ENCODE data around the gene IL1A.
A peak's percentile ranks its signal among the peaks of the same experiment; 100 is the strongest.
"Not testable (repeated sequence)": the region's sequence is repeated elsewhere in the genome, so short reads cannot be mapped to it uniquely, and the experiment has no call there.

IL1A gene, protein sequence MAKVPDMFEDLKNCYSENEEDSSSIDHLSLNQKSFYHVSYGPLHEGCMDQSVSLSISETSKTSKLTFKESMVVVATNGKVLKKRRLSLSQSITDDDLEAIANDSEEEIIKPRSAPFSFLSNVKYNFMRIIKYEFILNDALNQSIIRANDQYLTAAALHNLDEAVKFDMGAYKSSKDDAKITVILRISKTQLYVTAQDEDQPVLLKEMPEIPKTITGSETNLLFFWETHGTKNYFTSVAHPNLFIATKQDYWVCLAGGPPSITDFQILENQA

DNA sequence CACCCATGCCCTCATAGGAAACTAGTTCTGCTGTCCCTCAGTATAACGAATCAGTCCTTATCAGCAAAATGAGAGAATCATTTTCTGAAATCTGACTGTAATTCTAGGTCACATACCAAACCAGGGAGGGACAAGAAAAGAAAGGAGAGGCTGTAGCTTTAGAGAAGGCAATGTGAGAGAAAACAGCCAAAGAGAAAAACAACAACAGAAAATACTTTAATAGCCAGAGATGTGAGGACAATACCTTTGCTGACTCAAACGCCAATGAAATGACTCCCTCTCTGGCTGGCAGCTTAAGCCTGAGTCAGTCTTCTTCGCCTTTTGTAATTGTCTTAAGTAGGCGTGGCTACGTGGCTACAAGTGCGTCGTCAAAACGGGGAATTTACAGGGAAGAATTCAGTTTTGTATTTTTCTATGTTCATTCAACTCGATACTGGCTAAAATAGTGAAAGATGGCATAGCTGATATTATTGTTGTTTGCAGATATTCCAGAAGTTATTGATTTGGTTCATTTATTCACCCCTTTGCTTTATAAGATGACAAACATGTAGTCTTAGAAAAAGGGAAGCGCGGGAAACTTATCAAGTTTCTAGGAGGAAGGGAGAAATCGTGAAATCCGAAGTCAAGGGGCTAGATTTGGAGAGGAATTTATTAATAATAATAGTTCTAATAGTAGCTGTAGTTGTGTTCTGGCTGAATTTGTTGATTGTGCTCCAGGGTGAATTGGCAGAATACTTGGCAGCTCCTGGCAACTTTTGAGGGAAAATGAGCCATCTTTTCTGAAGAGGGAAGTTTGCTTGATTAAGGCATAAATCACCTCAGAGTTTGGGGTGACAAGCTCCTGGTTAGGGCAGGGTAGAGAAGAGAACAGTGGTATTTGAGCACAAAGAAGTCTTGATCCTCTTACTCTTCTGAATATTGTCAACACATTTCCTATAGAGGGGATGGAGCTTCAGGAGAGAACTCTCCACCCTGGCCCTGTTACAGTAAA is at the start of gene IL1A:
TSS of gene IL1A (minus strand) at position 295 of the 991 bp plus-strand sequence. CDS start 723 bp downstream, outside the sequence.
- DNase-seq, result no peak

DNA sequence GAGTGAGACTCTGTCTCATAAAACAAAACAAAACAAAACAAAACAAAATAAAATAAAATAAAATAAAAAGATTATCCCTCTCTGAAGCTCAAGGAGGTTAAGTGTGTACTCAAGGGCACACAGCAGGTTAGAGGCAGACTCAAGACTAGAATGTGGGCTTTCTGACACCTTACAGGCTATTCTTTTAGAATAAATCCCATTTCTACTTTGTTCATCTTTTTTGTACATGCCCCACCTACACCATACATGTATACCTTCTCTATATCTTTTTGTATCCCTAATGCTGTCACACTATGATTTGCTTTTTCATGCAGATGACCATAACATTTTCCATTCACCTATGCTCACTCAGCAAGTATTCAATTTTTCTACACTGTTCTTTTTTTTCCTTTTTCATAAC is 49.7 kb upstream of the IL1A start:
- no peak for DNase-seq

DNA sequence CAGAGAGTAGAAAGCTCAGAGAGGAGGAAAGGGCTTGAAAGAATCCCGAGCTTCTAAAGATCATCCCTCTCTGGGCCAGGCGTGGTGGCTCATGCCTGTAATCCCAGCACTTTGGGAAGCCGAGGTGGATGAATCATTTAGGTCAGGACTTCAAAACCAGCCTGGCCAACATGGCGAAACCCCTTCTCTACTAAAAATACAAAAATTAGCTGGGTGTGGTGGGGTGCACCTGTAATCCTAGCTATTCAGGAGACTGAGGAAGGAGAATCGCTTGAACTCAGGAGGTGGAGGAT is 49.3 kb upstream of the IL1A start:
- DNase-seq, result not testable (repeated sequence)

DNA sequence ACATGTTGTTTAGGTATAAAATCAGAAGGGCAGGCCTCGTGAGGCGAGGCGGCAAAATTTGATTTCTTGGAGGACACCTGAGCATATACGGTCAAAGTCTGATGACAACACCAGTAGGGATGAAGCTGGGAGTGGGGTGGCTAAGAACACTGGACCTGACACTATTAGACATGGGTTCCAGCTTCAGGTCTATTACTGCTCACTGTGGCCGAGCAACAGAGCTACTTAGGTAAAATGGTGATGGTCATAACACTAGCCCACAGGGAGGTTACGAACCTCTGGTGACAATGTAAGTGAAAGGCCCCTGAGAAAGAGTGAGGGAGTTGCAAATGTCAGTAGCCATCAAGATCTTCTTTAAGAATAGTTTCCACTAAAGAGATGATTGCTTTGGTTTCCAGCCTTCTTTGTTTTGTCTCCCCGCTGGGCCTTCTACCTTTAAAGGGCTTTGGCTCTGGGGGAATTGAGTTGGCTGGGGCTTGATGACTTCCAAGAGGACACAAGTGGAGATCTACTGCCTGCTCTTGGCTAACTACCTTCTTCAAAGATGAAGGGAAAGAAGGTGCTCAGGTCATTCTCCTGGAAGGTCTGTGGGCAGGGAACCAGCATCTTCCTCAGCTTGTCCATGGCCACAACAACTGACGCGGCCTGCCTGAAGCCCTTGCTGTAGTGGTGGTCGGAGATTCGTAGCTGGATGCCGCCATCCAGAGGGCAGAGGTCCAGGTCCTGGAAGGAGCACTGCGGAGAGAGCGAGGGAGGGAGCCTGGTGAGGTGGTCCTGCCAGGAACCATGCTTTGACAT is 48.7 kb upstream of the IL1A start:
- no peak for DNase-seq

DNA sequence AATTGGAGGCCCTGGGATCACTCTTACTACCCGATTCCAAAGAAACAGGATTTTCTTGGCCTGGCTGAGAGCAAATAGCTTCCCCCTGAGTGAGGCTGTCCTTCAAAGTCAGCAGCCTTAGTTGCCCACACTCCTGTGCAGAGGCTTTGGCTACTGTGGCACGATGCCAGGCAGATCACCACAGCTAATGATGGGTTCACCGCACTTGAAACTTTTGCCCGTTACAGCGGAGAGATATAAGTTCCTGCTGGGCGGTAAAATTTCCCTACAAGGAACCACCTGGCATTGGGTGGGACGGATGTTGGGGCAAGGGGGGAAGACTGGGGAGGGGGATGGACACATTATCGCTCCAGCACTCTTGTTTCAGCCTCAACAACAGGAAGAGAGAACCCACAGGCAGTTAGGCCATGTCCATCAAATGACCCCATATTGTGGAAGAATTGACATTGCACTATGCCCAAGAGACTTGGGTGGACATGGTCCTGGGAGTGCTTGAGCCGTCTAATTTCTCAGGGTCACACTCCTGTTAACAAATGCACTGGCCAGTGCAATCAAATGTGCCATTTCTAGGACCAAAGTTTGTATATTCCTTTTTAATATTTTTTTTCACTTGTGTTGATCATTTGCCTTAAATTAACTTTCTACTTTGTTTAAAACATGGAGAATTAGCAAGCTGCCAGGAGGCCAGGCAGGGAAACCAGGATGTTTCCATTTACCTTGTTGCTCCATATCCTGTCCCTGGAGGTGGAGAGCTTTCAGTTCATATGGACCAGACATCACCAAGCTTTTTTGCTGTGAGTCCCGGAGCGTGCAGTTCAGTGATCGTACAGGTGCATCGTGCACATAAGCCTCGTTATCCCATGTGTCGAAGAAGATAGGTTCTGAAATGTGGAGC is 47.9 kb upstream of the IL1A start:
- DNase-seq, result peak; percentile 96

DNA sequence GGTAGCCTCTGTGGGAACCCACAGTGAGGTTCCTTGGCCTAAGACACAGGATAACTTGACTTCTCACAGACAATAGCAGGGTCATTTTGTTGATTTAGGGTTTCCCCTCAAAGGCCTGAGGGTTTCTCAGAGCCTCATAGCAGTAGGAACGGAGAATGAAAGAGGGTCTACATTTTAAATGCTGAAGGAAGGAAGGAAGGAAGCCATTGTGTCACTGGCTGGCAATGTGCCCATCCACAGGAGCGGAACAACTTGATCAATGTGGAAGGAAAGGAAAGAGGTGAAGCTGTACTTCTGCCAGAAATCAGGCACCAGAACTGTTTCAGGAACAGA is 47.2 kb upstream of the IL1A start:
- DNase-seq, result peak; percentile 57

DNA sequence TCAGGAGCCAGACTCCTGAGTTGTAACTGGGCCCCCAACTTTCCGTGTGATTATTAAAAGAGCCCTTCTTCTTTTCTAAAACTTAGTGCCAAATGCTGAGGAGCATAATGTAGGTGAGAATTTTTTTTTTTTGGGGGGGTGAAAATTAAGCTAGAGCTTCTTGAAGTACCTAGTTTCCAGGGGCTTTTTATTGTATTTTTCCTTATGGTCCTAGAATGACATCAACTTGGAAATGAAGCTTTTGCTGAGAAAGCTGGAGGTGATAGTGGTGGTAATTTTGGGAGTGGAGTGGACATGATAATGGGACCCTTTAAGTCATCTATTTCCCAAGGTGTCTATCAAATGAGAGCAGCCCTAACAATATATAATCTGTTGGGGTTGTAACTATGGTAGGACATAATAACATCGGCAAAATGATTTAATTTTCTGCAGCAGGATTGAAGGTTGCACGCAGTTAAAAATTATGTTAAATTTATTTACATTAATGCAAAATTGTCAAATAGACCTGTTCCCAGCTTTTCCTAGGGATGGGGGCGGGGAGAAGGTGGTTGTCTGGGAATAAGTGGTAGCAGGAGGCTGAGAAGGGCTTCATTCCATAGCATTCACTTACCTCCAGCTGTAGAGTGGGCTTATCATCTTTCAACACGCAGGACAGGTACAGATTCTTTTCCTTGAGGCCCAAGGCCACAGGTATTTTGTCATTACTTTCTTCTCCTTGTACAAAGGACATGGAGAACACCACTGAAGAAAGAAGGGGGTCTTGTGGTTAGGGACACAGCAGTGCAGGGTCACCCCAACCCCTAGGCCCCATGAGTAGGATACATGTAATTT is 46.6 kb upstream of the IL1A start:
- DNase-seq, result no peak

DNA sequence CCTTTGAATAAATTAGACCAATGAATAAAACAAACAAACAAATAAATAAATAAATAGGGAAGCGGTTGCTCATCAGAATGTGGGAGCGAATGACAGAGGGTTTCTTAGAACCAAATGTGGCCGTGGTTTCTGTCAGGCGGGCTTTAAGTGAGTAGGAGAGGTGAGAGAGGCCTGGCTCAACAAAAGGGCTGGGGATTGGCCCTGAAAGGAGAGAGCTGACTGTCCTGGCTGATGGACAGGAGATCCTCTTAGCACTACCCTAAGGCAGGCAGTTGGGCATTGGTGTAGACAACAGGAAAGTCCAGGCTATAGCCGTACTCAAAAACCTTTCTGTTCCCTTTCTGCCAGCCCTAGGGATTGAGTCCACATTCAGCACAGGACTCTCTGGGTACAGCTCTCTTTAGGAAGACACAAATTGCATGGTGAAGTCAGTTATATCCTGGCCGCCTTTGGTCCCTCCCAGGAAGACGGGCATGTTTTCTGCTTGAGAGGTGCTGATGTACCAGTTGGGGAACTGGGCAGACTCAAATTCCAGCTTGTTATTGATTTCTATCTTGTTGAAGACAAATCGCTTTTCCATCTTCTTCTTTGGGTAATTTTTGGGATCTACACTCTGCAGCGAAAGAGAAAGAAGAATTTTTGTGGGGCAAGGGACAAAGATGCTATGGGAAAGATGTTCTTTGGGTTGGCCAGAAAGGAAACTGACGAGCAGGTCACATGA is 45.8 kb upstream of the IL1A start:
- no peak for DNase-seq

DNA sequence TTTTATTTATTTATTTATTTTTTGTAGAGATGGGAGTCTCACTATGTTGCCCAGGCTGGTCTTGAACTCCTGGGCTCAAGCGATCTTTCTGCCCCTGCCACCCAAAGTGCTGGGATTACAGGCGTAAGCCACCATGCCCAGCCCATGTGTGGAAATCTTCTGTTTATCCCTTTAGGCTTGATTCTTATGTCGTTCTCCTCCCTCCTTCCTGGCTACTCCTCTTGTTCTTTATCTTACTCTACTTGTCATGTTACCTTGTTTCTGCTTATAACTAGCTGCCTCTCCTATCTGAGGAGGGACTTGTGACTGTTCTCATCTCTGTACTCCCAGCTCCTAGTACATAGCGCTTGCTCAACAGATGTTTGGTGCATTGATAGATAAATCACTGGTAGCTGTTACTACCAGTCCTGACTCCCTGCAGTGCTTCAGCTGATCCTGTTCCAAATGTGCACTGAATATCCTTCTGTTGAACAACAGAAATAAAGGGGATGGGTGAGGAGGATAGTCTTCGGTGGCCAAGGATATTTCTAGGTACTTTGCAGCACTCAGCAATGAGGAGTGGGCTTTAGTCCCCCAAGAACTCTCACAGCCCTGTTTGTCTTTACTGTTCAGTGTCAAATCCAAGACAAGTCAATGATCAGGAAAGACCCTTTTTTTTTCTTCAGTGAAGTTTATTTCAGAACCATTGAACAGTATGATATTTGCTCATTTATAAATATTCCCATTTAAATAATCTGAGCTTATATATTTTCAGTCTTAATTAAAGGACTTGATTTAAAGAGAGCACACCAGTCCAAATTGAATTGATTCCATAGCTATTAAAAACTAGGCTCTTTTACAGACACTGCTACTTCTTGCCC is 45.0 kb upstream of the IL1A start:
- no peak for DNase-seq

DNA sequence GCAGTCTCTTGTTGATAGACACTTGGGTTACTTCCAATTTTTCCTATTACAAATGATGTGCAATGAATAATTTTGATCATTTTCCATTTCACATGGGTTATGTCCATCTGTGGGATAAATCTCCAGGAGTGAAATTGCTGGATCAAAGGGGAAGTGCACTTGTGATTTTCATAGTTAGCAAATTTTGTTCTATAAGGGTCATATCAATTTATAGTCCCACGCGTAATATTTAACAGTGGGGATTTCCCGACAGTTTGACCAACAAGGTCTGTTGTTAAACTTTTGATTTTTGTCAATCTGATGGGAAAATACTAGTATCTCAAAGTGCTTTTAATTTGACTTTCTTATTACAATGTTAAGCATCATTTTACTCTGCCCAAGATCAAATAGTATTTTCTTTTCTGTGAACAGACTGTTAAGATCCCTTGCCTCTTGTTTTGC is 44.0 kb upstream of the IL1A start:
- no peak for DNase-seq

DNA sequence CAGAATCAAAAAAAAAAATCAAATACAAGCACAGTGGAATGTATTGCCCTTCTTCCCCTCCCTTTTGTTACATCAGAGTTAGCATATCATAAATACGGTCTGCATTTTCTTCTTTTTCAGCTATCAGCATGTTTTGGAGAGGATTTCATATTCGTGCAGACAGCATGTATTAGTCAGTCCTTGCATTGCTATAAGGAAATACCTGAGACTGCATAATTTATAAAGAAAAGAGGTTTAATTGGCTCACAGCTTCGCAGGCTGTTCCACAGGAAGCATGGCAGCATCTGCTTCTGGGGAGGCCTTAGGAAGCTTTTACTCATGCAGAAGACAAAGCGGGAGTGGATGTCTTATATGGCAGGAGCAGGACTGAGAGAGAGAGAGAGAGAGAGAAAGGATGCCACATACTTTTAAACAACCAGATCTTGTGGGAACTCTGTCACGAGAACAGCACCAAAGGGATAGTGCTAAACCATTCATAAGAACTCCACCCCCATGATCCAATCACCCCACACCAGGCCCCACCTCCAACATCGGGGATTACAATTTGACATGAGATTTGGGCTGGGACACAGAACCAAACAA is 43.4 kb upstream of the IL1A start:
- DNase-seq, result no peak

DNA sequence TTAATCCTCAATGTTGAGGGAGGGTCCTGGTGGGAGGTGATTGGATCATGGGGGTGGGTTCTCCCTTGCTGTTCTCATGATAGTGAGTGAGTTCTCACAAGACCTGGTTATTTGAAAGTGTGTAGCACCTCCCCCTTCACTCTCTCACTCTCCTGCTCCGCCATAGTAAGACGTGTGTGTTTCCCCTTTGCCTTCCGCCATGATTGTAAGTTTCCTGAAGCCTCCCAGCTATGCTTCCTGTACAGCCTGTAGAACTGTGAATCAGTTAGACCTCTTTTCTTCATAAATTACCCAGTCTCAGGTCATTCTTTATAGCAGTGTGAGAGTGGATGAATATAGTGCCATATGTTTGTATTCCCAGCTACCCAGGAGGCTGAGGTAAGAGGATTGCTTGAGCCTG is 42.7 kb upstream of the IL1A start:
- no peak for DNase-seq

DNA sequence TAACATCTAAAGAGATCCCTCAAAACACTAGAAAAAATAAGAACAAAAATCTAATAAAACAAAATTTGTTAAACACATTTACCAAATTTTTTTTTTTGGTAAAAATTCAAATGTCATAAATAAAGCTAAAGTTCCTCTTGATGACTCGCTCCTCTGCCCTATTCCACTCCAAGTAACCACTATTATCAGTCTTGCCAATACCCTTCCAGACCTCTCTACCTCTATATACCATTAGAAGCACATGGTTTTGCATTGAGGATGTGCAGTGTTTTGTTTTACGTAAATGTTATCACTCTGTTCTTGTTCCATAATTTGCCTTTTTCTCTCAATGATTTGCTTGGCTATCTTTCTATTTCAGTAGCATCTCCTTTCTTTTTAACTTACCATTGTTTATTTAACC is 41.4 kb upstream of the IL1A start:
- no peak for DNase-seq

DNA sequence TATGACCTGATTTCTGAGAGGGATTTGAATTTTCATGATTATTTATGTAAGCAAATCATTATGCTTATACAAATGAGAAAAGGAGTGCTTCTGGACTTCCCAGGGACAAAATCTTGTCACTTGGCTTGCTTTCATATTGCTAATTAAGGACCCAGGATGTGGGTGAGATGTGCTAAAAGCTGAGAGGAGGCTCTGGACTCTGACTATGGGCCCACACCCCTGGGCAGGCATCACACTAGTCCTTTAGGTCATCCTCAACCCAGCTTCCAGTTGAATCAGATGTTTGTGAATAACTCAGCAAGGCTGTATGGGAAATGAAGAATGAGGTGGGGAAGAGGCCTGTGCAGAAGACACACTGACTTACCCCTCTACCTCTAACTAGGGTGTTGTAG is 40.4 kb upstream of the IL1A start:
- DNase-seq, result no peak

DNA sequence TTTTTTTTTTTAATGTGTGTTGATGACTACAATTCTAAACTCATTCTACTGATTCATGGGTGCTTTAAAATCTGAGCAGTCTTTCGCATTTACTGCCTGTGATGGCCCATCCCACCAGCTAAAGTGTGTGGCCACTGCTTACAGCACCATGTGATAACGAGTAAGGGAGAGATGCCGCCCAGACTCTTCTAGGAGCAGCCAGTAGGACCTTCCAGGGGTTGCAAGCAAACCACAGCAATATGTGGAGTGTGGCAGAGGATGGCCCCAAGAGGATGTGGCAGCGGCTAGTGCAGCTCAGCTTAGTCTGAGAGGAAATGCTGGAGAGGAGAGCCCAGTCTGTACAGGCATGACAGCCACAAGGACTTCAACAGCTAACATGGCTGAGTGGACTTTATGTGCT is 37.4 kb upstream of the IL1A start:
- DNase-seq, result peak; percentile 83

DNA sequence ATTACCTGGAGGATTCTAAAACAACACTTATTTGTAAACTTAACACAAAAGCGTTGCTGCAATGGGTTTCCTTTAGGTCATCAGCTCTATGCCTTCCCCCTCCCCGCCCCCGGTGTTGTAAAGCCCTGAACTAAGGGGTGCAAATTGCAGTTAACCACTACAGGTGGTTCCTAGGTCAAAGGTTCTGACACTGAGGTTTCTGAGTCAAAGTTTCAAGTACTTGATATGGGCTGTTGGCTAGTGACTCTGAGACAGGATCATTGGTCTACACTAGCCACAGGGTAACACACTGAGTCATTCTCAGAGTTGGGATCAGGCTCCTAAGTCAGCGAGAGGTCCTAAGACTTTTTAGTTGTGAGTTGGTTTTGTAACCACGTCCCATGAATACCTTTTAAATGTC is 36.8 kb upstream of the IL1A start:
- peak; percentile 24 for DNase-seq

DNA sequence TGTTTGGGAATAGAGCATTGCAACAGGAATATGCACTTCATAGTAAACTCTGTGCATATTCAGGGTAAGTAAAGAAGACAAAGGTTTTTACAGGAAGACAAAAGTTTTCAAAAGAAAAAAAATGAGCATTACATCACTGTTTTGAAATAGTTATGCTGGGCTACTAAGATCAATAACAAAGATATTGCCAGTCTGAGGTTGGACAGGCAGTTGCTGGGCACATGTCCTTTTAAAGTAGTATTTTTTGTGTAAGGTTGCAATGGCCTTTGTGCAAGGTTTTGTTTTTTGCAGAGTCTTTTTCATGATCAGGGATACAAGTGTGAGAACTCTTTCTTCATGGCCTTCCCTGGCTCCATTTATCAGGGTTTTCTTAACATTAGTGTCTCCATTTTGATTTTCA is 36.0 kb upstream of the IL1A start:
- DNase-seq, result no peak

DNA sequence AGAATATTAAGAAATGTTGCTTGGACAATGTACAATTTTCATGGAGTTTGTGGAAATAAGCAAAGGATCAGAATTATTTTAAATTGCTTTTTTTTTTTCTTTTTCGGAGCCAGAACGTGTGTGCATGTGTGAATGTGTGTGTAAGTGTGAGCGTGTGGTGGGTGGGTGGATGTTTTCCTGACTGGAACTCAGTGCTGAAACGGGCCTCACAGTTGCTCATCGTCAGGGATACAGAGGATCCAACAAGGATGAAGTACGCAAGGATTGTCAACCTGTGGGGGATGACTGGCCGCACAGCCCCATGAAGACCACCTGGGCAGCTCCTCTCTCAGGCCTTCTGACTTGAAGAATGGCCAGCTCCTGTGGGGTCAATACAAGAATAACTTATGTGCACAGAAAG is 34.8 kb upstream of the IL1A start:
- DNase-seq, result no peak

DNA sequence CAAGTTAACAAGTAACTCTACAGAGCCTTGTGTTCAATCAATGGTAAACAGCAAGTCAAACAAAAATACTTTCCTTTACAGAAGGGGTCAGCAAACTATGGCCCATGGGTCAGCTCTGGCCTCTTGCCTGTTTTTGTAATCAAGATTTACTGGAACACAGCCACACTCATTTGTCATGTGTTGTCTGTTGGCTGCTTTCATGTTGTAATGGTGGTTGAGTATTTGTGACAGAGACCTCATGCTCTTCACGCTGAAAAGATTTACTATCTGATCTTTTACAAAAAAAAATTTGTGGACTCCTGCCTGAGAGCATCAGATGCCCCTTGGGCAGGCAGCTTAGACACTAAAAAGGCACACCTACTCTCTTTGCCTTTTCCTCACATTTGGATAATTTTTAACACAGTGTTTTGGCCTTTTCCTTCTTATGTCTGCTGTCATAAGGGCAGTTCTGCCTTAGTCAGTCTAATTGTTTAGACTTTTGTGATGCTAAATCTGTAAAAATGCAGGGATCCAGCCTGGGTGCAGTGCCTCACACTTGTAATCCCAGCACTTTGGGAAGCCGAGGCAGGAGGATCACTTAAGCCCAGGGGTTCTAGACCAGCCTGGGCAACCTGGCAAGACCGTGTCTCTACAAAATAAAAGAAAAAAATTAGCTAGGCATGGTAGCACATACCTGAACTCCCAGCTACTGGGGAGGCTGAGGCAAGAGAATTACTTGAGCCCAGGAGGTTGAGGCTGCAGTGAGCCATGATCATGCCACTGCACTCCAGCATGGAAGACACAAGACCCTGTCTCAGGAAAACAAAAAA is 34.0 kb upstream of the IL1A start:
- no peak for DNase-seq
